CD4-positive, CD25-positive, alpha-beta regulatory T cell (primary cell): ENCODE data around the gene DGKB. TPM values are rescaled to one million over a fixed set of nuclear protein-coding genes. Genes with fewer than 3 reads are reported as not detected.

Experiments
- ATAC-seq, 2 donors: fragments of 150-1000 bp; cut with Tn5 transposase; one replicate each; pipeline ENCODE4 v1.10.0; 2021; ENCODE audit warnings: low read depth in 2 of 2, moderate number of reproducible peaks in 2 of 2, moderate library complexity in 1 of 2
- DNase-seq, 3 donors: peaks; one replicate each; pipeline versions ENCODE4 v3.0.0 to v3.0.0-alpha.2; 2012 to 2022; ENCODE audit warnings: mixed read lengths in 1 of 3
- H3K27ac ChIP-seq: one replicate; pipeline ENCODE4 v1.7.0; 2013; ENCODE audit warnings: mild to moderate bottlenecking, low read length; ENCODE audit not compliant: insufficient read depth, poor library complexity, severe bottlenecking
- H3K27me3 ChIP-seq: one replicate; pipeline ENCODE4 v1.7.0; 2013; ENCODE audit warnings: low read length; ENCODE audit not compliant: control insufficient read depth, insufficient read depth
- H3K36me3 ChIP-seq: one replicate; pipeline ENCODE4 v1.7.0; 2013; ENCODE audit warnings: mild to moderate bottlenecking, low read length, moderate library complexity; ENCODE audit not compliant: control insufficient read depth, insufficient read depth
- H3K4me1 ChIP-seq: 2 replicates; pipeline ENCODE4 v1.7.0; 2013; ENCODE audit warnings: mild to moderate bottlenecking, low read length; ENCODE audit not compliant: insufficient read depth, control insufficient read depth, poor library complexity, severe bottlenecking
- H3K4me3 ChIP-seq: one replicate; pipeline ENCODE4 v1.7.0; 2013; ENCODE audit warnings: low read depth, mild to moderate bottlenecking, low read length, moderate library complexity
- H3K9me3 ChIP-seq, 2 experiments: 1 replicate in 1 of 2; 2 replicates in 1 of 2; pipeline ENCODE4 v1.7.0; 2013; ENCODE audit warnings: low read length in 2 of 2, mild to moderate bottlenecking in 1 of 2, moderate library complexity in 1 of 2; ENCODE audit not compliant: control insufficient read depth in 2 of 2
- H3K27ac Mint-ChIP-seq, 3 donors: one replicate each; pipeline ENCODE4 v1.8.0; 2020 to 2022; ENCODE audit warnings: mild to moderate bottlenecking in 3 of 3, mixed read lengths in 3 of 3, moderate library complexity in 2 of 3
- H3K27me3 Mint-ChIP-seq: one replicate; pipeline ENCODE4 v1.8.0; 2022; ENCODE audit warnings: mild to moderate bottlenecking, mixed read lengths
- H3K36me3 Mint-ChIP-seq: one replicate; pipeline ENCODE4 v1.8.0; 2020; ENCODE audit warnings: mixed read lengths
- H3K4me1 Mint-ChIP-seq, 4 donors: one replicate each; pipeline ENCODE4 v1.8.0; 2020 to 2022; ENCODE audit warnings: mixed read lengths in 4 of 4, mild to moderate bottlenecking in 1 of 4
- H3K4me3 Mint-ChIP-seq, 4 donors: one replicate each; pipeline ENCODE4 v1.8.0; 2020 to 2022; ENCODE audit warnings: mild to moderate bottlenecking in 4 of 4, mixed read lengths in 4 of 4, moderate library complexity in 3 of 4
- H3K9me3 Mint-ChIP-seq, 7 donors: one replicate each; pipeline ENCODE4 v1.8.0; 2020 to 2022; ENCODE audit warnings: mixed read lengths in 7 of 7, mild to moderate bottlenecking in 3 of 7, moderate library complexity in 2 of 7
- polyA plus RNA-seq, 4 donors: library from polyadenylated mRNA; unstranded; fragments of 300-500 nt; fragmentation: Illumina TruSeq; gene quantifications; one replicate each; pipeline ENCODE4 v1.2.3, GENCODE V29; 2021
- total RNA-seq: library from RNA; stranded (reverse); gene quantifications from one replicate; pipeline ENCODE4 v1.2.3, GENCODE V29; 2022

Gene DGKB
- total and polyA plus RNA-seq, 5 donors from 2014 or later, result not detected

- H3K36me3 ChIP-seq, result no peaks in the 10 kb centered on the region
- no peak for ATAC-seq
- Mint-ChIP-seq H3K9me3 (peaks cover 0 to 19% (median 0%) of the 10 kb centered on the region in 7 donors), H3K4me3 (no peak overlapping the region), H3K4me1 (no peaks in the 10 kb centered on the region), H3K27ac (no peak overlapping the region), H3K27me3 (no peaks in the 10 kb centered on the region), H3K36me3 (no peaks in the 10 kb centered on the region)
- H3K27me3 ChIP-seq, result no peaks in the 10 kb centered on the region
- no peak overlapping the region for H3K27ac ChIP-seq
- H3K4me1 ChIP-seq, result no peaks in the 10 kb centered on the region
- no peak for DNase-seq
- H3K4me3 ChIP-seq, result no peak overlapping the region
- H3K9me3 ChIP-seq, result no peaks in the 10 kb centered on the region
Observed at GRCh38 chr7:14579971-14580370, 322.6 kb downstream of the DGKB start.

- no peak overlapping the region for H3K27ac ChIP-seq
- H3K27ac Mint-ChIP-seq, result no peak overlapping the region
Observed at GRCh38 chr7:14576578-14576977, 326.0 kb downstream of the DGKB start.

GRCh38 chr7:14570750-14571607 lies 331.6 kb downstream of the DGKB start:
- Histone ChIP-seq H3K36me3 (no peaks in the 10 kb centered on the region), H3K9me3 (peaks cover 0 to 2% of the 10 kb centered on the region in 2 experiments), H3K4me1 (no peaks in the 10 kb centered on the region), H3K4me3 (no peak overlapping the region), H3K27ac (no peak overlapping the region), H3K27me3 (no peaks in the 10 kb centered on the region)
- DNase-seq, result no peak
- Mint-ChIP-seq H3K27ac (no peak overlapping the region), H3K36me3 (no peaks in the 10 kb centered on the region), H3K4me3 (no peak overlapping the region), H3K4me1 (no peaks in the 10 kb centered on the region), H3K27me3 (no peaks in the 10 kb centered on the region), H3K9me3 (peaks cover 0 to 14% (median 5%) of the 10 kb centered on the region in 7 donors)
- ATAC-seq, result no peak

More at GRCh38 chr7:14576578-14576977, 326.0 kb downstream of the DGKB start:
- Histone ChIP-seq H3K9me3 (no peaks in the 10 kb centered on the region), H3K36me3 (no peaks in the 10 kb centered on the region), H3K4me3 (no peak overlapping the region), H3K4me1 (no peaks in the 10 kb centered on the region), H3K27me3 (no peaks in the 10 kb centered on the region)
- ATAC-seq (no peak), DNase-seq (no peak)
- H3K4me1 Mint-ChIP-seq, result no peaks in the 10 kb centered on the region
- H3K9me3 Mint-ChIP-seq, result peaks cover 0 to 8% (median 3%) of the 10 kb centered on the region in 7 donors
- H3K4me3 Mint-ChIP-seq, result no peak overlapping the region
- H3K27me3 Mint-ChIP-seq, result no peaks in the 10 kb centered on the region
- H3K36me3 Mint-ChIP-seq, result no peaks in the 10 kb centered on the region

- Histone ChIP-seq H3K9me3 (no peaks in the 10 kb centered on the region), H3K36me3 (no peaks in the 10 kb centered on the region), H3K4me3 (no peak overlapping the region), H3K27me3 (no peaks in the 10 kb centered on the region), H3K4me1 (no peaks in the 10 kb centered on the region), H3K27ac (no peak overlapping the region)
- DNase-seq (no peak), ATAC-seq (no peak)
- H3K9me3 Mint-ChIP-seq, result peaks cover 0 to 12% (median 5%) of the 10 kb centered on the region in 7 donors
- H3K4me1 Mint-ChIP-seq, result no peaks in the 10 kb centered on the region
- H3K36me3 Mint-ChIP-seq, result no peaks in the 10 kb centered on the region
- no peak overlapping the region for H3K4me3 Mint-ChIP-seq
- H3K27me3 Mint-ChIP-seq, result no peaks in the 10 kb centered on the region
- no peak overlapping the region for H3K27ac Mint-ChIP-seq
Observed at GRCh38 chr7:14552060-14552459, 350.5 kb downstream of the DGKB start.

GRCh38 chr7:14551310-14551709 lies 351.2 kb downstream of the DGKB start:
- Histone ChIP-seq H3K9me3 (no peaks in the 10 kb centered on the region), H3K36me3 (no peaks in the 10 kb centered on the region), H3K27ac (no peak overlapping the region), H3K27me3 (no peaks in the 10 kb centered on the region), H3K4me3 (no peak overlapping the region), H3K4me1 (no peaks in the 10 kb centered on the region)
- Mint-ChIP-seq H3K9me3 (peaks cover 0 to 12% (median 5%) of the 10 kb centered on the region in 7 donors), H3K4me1 (no peaks in the 10 kb centered on the region), H3K27ac (no peak overlapping the region), H3K36me3 (no peaks in the 10 kb centered on the region), H3K27me3 (no peaks in the 10 kb centered on the region), H3K4me3 (no peak overlapping the region)
- DNase-seq (no peak), ATAC-seq (no peak)

- Histone ChIP-seq H3K4me3 (no peak overlapping the region), H3K27ac (no peak overlapping the region), H3K9me3 (no peaks in the 10 kb centered on the region), H3K36me3 (no peaks in the 10 kb centered on the region), H3K27me3 (no peaks in the 10 kb centered on the region), H3K4me1 (no peaks in the 10 kb centered on the region)
- ATAC-seq (no peak), DNase-seq (no peak)
- Mint-ChIP-seq H3K9me3 (peaks cover 0 to 5% (median 3%) of the 10 kb centered on the region in 7 donors), H3K4me3 (no peak overlapping the region), H3K4me1 (peaks cover 0 to 5% (median 0%) of the 10 kb centered on the region in 4 donors), H3K36me3 (no peaks in the 10 kb centered on the region), H3K27ac (no peak overlapping the region), H3K27me3 (no peaks in the 10 kb centered on the region)
Observed at GRCh38 chr7:14542624-14543023, 359.9 kb downstream of the DGKB start.

GRCh38 chr7:14521183-14521582 lies 381.4 kb downstream of the DGKB start:
- no peaks in the 10 kb centered on the region for H3K9me3 ChIP-seq
- H3K36me3 ChIP-seq, result no peaks in the 10 kb centered on the region
- ATAC-seq, result no peak
- no peaks in the 10 kb centered on the region for H3K36me3 Mint-ChIP-seq
- H3K4me1 ChIP-seq, result no peaks in the 10 kb centered on the region
- no peak overlapping the region for H3K27ac ChIP-seq
- no peak overlapping the region for H3K27ac Mint-ChIP-seq
- no peak for DNase-seq
- no peaks in the 10 kb centered on the region for H3K27me3 ChIP-seq
- no peak overlapping the region for H3K4me3 ChIP-seq
- peaks cover 0 to 14% (median 10%) of the 10 kb centered on the region in 7 donors for H3K9me3 Mint-ChIP-seq
- H3K4me1 Mint-ChIP-seq, result no peaks in the 10 kb centered on the region
- H3K27me3 Mint-ChIP-seq, result no peaks in the 10 kb centered on the region
- no peak overlapping the region for H3K4me3 Mint-ChIP-seq

- Mint-ChIP-seq H3K27ac (no peak overlapping the region), H3K27me3 (no peaks in the 10 kb centered on the region), H3K4me1 (no peaks in the 10 kb centered on the region), H3K36me3 (no peaks in the 10 kb centered on the region), H3K9me3 (peaks cover 0 to 16% (median 7%) of the 10 kb centered on the region in 7 donors), H3K4me3 (no peak overlapping the region)
- no peaks in the 10 kb centered on the region for H3K9me3 ChIP-seq
- H3K27ac ChIP-seq, result no peak overlapping the region
- ATAC-seq, result no peak
- H3K36me3 ChIP-seq, result no peaks in the 10 kb centered on the region
- H3K27me3 ChIP-seq, result no peaks in the 10 kb centered on the region
- no peaks in the 10 kb centered on the region for H3K4me1 ChIP-seq
- no peak for DNase-seq
- no peak overlapping the region for H3K4me3 ChIP-seq
Observed at GRCh38 chr7:14510268-14510667, 392.3 kb downstream of the DGKB start.
